Measurements from ENCODE around the gene DENND5B.
"Not testable (repeated sequence)": the region's sequence is repeated elsewhere in the genome, so short reads cannot be mapped to it uniquely, and the experiment has no call there.

DENND5B gene

GRCh38 chr12:31550590-31550989, 40.3 kb downstream of the DENND5B start:
- not testable (repeated sequence) for DNase-seq

- DNase-seq = no peak
Measured at GRCh38 chr12:31536672-31537071, 54.3 kb downstream of the DENND5B start.

GRCh38 chr12:31533470-31533869, 57.5 kb downstream of the DENND5B start:
- no peak for DNase-seq

- DNase-seq = no peak
Measured at GRCh38 chr12:31531893-31532292, 59.0 kb downstream of the DENND5B start.

- DNase-seq = no peak
Measured at GRCh38 chr12:31528095-31528494, 62.8 kb downstream of the DENND5B start.

- DNase-seq = no peak
Measured at GRCh38 chr12:31527083-31527482, 63.9 kb downstream of the DENND5B start.

GRCh38 chr12:31526158-31526546, 64.8 kb downstream of the DENND5B start:
- DNase-seq = no peak

GRCh38 chr12:31525496-31526157, 65.3 kb downstream of the DENND5B start:
- no peak for DNase-seq

- DNase-seq = no peak
Measured at GRCh38 chr12:31524791-31525495, 66.0 kb downstream of the DENND5B start.

- no peak for DNase-seq
Measured at GRCh38 chr12:31523306-31523705, 67.6 kb downstream of the DENND5B start.

GRCh38 chr12:31522607-31523006, 68.3 kb downstream of the DENND5B start:
- DNase-seq = no peak

GRCh38 chr12:31521964-31522363, 69.0 kb downstream of the DENND5B start:
- DNase-seq = no peak

GRCh38 chr12:31519511-31519910, 71.4 kb downstream of the DENND5B start:
- DNase-seq = no peak

- no peak for DNase-seq
Measured at GRCh38 chr12:31518680-31519227, 72.2 kb downstream of the DENND5B start.

GRCh38 chr12:31517994-31518393, 72.9 kb downstream of the DENND5B start:
- no peak for DNase-seq

- DNase-seq = no peak
Measured at GRCh38 chr12:31516702-31517101, 74.2 kb downstream of the DENND5B start.

GRCh38 chr12:31514912-31515311, 76.0 kb downstream of the DENND5B start:
- DNase-seq = no peak

GRCh38 chr12:31510034-31510433, 80.9 kb downstream of the DENND5B start:
- DNase-seq = no peak

GRCh38 chr12:31508436-31509150, 82.3 kb downstream of the DENND5B start:
- no peak for DNase-seq

GRCh38 chr12:31507966-31508365, 83.0 kb downstream of the DENND5B start:
- DNase-seq = no peak

GRCh38 chr12:31506515-31507306, 84.2 kb downstream of the DENND5B start:
- DNase-seq = no peak

- DNase-seq = no peak
Measured at GRCh38 chr12:31504625-31505222, 86.2 kb downstream of the DENND5B start.
